HepG2 (cell line): ENCODE results near the gene TCERG1L. TPM values are rescaled to one million over a fixed set of nuclear protein-coding genes. Genes with fewer than 3 reads are reported as not detected.

Experiments used
- ATAC-seq: fragments of 200-7000 bp; cut with Tn5 transposase; 3 replicates; pipeline ENCODE4 v1.9.1; 2020; ENCODE audit warnings: mild to moderate bottlenecking, moderate library complexity
- BruUV-seq: library from RNA; stranded (reverse); fragments of 400-500 nt; replicated peaks from 2 replicates; lab custom pipeline; 2021; lab: Mats Ljungman, UMichigan
- CTCF ChIA-PET: fragments of 300-600 bp; formaldehyde crosslinking; extraction: SDS; loops from one replicate; lab custom pipeline; 2021; ENCODE audit warnings: low total read pairs, inconsistent platforms, low intra/inter-chr PET ratio; lab: Yijun Ruan, JAX
- POLR2A ChIA-PET: fragments of 350-600 bp; sonication (Branson Sonifier 250); formaldehyde crosslinking; loops from one replicate; lab custom pipeline; 2020; ENCODE audit warnings: antibody characterized with exemption, inconsistent platforms; lab: Yijun Ruan, JAX
- DNase-seq: peaks from one replicate; pipeline ENCODE4 v3.0.0-alpha.2; 2015; ENCODE audit warnings: low spot score
- FAIRE-seq: peaks from 3 replicates; lab custom pipeline; 2011; peaks lifted over from hg19 to GRCh38; lab: Jason Lieb, UNC
- H2AFZ ChIP-seq: one replicate; pipeline ENCODE4 v1.6.1; 2011; ENCODE audit warnings: low read length, inconsistent platforms
- H3K27ac ChIP-seq: fragments of 300-600 bp; 3 replicates; pipeline ENCODE4 v1.8.0; 2011; ENCODE audit warnings: mixed run types, mild to moderate bottlenecking, mixed read lengths, low read length, inconsistent platforms; ENCODE audit not compliant: insufficient read depth; ENCODE audit errors: extremely low read length
- H3K27me3 ChIP-seq, 2 experiments: fragments of 200-600 bp in 1 of 2; 2 replicates in 1 of 2; 3 replicates in 1 of 2; pipeline versions ENCODE4 v1.6.0 to v1.8.0; 2011; ENCODE audit warnings: low read length in 2 of 2, mild to moderate bottlenecking in 2 of 2, moderate library complexity in 2 of 2, inconsistent platforms in 1 of 2; ENCODE audit not compliant: insufficient read depth in 2 of 2, control insufficient read depth in 1 of 2
- H3K36me3 ChIP-seq, 2 experiments: fragments of 200-600 bp in 1 of 2; replicated peaks in 1 of 2; 2 replicates in 1 of 2; 3 replicates in 1 of 2; pipeline versions ENCODE4 v1.5.1 to v1.8.0; 2011; ENCODE audit warnings: low read length in 2 of 2, inconsistent platforms in 1 of 2; ENCODE audit not compliant: insufficient read depth in 2 of 2, control insufficient read depth in 1 of 2
- H3K4me1 ChIP-seq: 2 replicates; pipeline ENCODE4 v1.5.1; 2012; ENCODE audit warnings: low read length, inconsistent platforms; ENCODE audit not compliant: insufficient read depth
- H3K4me2 ChIP-seq: 2 replicates; pipeline ENCODE4 v1.6.0; 2011; ENCODE audit warnings: low read depth, low read length, inconsistent platforms
- H3K4me3 ChIP-seq, 3 experiments: fragments of 200-600 bp in 1 of 3; sonication (generic), shearing (Covaris generic) in 1 of 3; replicated peaks in 1 of 3; 2 replicates each; pipeline ENCODE4 v1.5.1; 2011 to 2016; ENCODE audit warnings: low read length in 3 of 3, inconsistent platforms in 2 of 3, low read depth in 2 of 3, mild to moderate bottlenecking in 2 of 3, control low read depth in 1 of 3, mixed read lengths in 1 of 3; ENCODE audit not compliant: insufficient read depth in 1 of 3
- H3K79me2 ChIP-seq: one replicate; pipeline ENCODE4 v1.6.1; 2011; ENCODE audit warnings: low read length, inconsistent platforms; ENCODE audit not compliant: insufficient read depth
- H3K9ac ChIP-seq: 2 replicates; pipeline ENCODE4 v1.6.0; 2011; ENCODE audit warnings: mild to moderate bottlenecking, low read depth, low read length, inconsistent platforms; ENCODE audit not compliant: insufficient read depth
- H3K9me3 ChIP-seq: 2 replicates; pipeline ENCODE4 v1.5.1; 2012; ENCODE audit warnings: mild to moderate bottlenecking, low read length
- H4K20me1 ChIP-seq: 2 replicates; pipeline ENCODE4 v1.6.0; 2011; ENCODE audit warnings: inconsistent platforms, mild to moderate bottlenecking, low read length, moderate library complexity; ENCODE audit not compliant: insufficient read depth
- KDM5A ChIP-seq: fragments of 200-600 bp; sonication (generic); IDR thresholded peaks from 2 replicates; pipeline ENCODE4 v1.7.0; 2018; ENCODE audit warnings: antibody characterized with exemption, mild to moderate bottlenecking, low read length, borderline replicate concordance
- KLF13 ChIP-seq: sonication (generic); formaldehyde crosslinking; IDR thresholded peaks from 2 replicates; pipeline ENCODE4 v1.4.0; 2020; ENCODE audit warnings: mild to moderate bottlenecking, missing genetic modification reagents
- MAF1 ChIP-seq: sonication (generic); formaldehyde crosslinking; IDR thresholded peaks from 2 replicates; pipeline ENCODE4 v1.5.0; 2020; ENCODE audit warnings: missing genetic modification reagents, borderline replicate concordance
- MBNL3 ChIP-seq: fragments of 250-450 bp; sonication (Bioruptor Pico); conservative IDR thresholded peaks from 2 replicates; pipeline ENCODE4 v1.8.0; 2022; ENCODE audit warnings: mild to moderate bottlenecking, inconsistent platforms
- MIER3 ChIP-seq: IDR thresholded peaks from 2 replicates; pipeline ENCODE4 v1.6.1; 2016; ENCODE audit warnings: missing compliant biosample characterization, borderline replicate concordance
- NRL ChIP-seq: sonication (generic); formaldehyde crosslinking; IDR thresholded peaks from 2 replicates; pipeline ENCODE4 v1.5.0; 2020; ENCODE audit warnings: missing genetic modification reagents, mild to moderate bottlenecking, moderate library complexity, borderline replicate concordance
- PCBP2 ChIP-seq: fragments of 200-400 bp; formaldehyde crosslinking; optimal IDR thresholded peaks from 2 replicates; pipeline ENCODE3; 2018; ENCODE audit warnings: low read length, low read depth; ENCODE audit not compliant: poor library complexity, severe bottlenecking
- RFX5 ChIP-seq: IDR thresholded peaks from 2 replicates; pipeline ENCODE4 v1.6.1; 2011; ENCODE audit warnings: low read depth, low read length, improper control_type of control experiment
- SMC3 ChIP-seq: IDR thresholded peaks from 2 replicates; pipeline ENCODE4 v1.6.1; 2011; ENCODE audit warnings: low read length, improper control_type of control experiment
- THYN1 ChIP-seq: sonication (generic); formaldehyde crosslinking; IDR thresholded peaks from 2 replicates; pipeline ENCODE4 v1.8.1; 2023; ENCODE audit warnings: low read depth, mild to moderate bottlenecking, moderate library complexity, missing genetic modification reagents, borderline replicate concordance
- ZBTB7B ChIP-seq: sonication (generic); formaldehyde crosslinking; IDR thresholded peaks from 2 replicates; pipeline ENCODE4 v1.4.0; 2020; ENCODE audit warnings: missing genetic modification reagents
- ZFYVE20 ChIP-seq: sonication (generic); formaldehyde crosslinking; IDR thresholded peaks from 2 replicates; pipeline ENCODE4 v1.8.0; 2023; ENCODE audit warnings: low read depth, mild to moderate bottlenecking, moderate library complexity, missing genetic modification reagents, borderline replicate concordance
- ZKSCAN1 ChIP-seq: fragments of 150-350 bp; IDR thresholded peaks from 2 replicates; pipeline ENCODE4 v1.6.1; 2014; ENCODE audit warnings: low read length
- ZNF207 ChIP-seq: fragments of 450-650 bp; IDR thresholded peaks from 2 replicates; pipeline ENCODE4 v1.6.1; 2016; ENCODE audit warnings: antibody characterized with exemption, borderline replicate concordance
- ZNF225 ChIP-seq: sonication (generic); formaldehyde crosslinking; IDR thresholded peaks from 2 replicates; pipeline ENCODE4 v1.4.0; 2020; ENCODE audit warnings: mild to moderate bottlenecking, missing genetic modification reagents
- ZNF350 ChIP-seq: sonication (generic); formaldehyde crosslinking; IDR thresholded peaks from 2 replicates; pipeline ENCODE4 v1.4.0; 2020; ENCODE audit warnings: mild to moderate bottlenecking, low read depth, missing genetic modification reagents, borderline replicate concordance
- ZNF605 ChIP-seq: sonication (generic); formaldehyde crosslinking; IDR thresholded peaks from 2 replicates; pipeline ENCODE4 v1.8.0; 2022; ENCODE audit warnings: mild to moderate bottlenecking, missing genetic modification reagents
- ZNF772 ChIP-seq: sonication (generic); formaldehyde crosslinking; IDR thresholded peaks from 2 replicates; pipeline ENCODE4 v1.5.0; 2020; ENCODE audit warnings: mild to moderate bottlenecking, missing genetic modification reagents
- WGBS: methylation state at CpG from one replicate; pipeline ENCODE4 v1.1.6; 2017; ENCODE audit warnings: low lambda C conversion rate; 5-methylcytosine and 5-hydroxymethylcytosine counted together
- in situ Hi-C: cut with HindIII; loops from 2 replicates; pipeline ENCODE4 v1.10.0; 2017; ENCODE audit warnings: low pct_unique_long_range_greater_than_20kb; ENCODE audit not compliant: extremely low pct_ligation_motif_present
- intact Hi-C: fragments of 100-400 bp; cut with micrococcal nuclease; formaldehyde crosslinking; loops from one replicate; pipeline ENCODE4 v1.10.0; 2022; ENCODE audit not compliant: unreplicated experiment
- polyA plus RNA-seq, 8 experiments: library from polyadenylated mRNA; depleted of rRNA in 3 of 8; stranded (reverse) in 7 of 8; unstranded in 1 of 8; fragments of >200 nt; fragmentation: Illumina TruSeq in 4 of 8; extraction: Trizol in 4 of 8; gene quantifications; 2 replicates each; pipeline versions ENCODE4 v1.2.1 to v1.2.3, GENCODE V29; 2011 to 2016; ENCODE audit warnings: low read depth in 4 of 8, missing spikeins in 1 of 8, mixed read lengths in 1 of 8; ENCODE audit not compliant: insufficient read depth in 1 of 8
- total RNA-seq, 5 experiments: library from RNA; depleted of rRNA; stranded (reverse); fragments of >200 nt; fragmentation: Illumina TruSeq; extraction: Trizol; gene quantifications; 2 replicates each; pipeline ENCODE4 v1.2.3, GENCODE V29; 2016; ENCODE audit warnings: low read depth in 1 of 5
- TF ChIP-seq, protein P1 (sequence below): sonication (generic); formaldehyde crosslinking; IDR thresholded peaks from 2 replicates; pipeline ENCODE4 v1.8.0; 2022; ENCODE audit warnings: missing genetic modification reagents, mild to moderate bottlenecking, inconsistent platforms, borderline replicate concordance
- TF ChIP-seq, protein P2 (sequence below): sonication (generic); formaldehyde crosslinking; IDR thresholded peaks from 2 replicates; pipeline ENCODE4 v1.5.1; 2020; ENCODE audit warnings: mild to moderate bottlenecking, missing genetic modification reagents, moderate library complexity

TCERG1L gene
- total and polyA plus RNA-seq, 2 of the 13 experiments (the other 11 are each of a cell fraction or from before 2014, with no cell fraction given): not detected

DNA sequence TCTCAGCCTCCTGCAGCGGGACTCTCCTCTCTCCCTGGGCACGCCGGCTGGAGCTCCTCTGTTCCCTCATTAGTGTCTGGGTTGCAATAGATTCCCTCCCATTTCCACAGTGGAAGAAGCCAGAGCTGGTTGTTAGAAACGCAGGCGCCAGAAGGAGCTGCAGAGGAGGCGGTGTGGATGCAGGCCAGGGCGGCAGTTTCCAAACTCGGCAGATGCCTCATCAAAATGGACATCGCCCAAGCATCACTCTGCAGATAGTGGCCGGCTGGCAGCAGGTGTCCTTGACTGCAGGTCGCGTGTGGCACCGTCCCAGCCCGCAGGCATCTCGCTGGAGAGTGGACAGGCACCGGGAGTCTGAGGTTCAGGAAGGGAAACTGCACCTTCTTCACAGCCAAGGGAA is 201.8 kb downstream of the TCERG1L start:
- no peaks in the 10 kb centered on the region; the same call in 1 of the 2 replicates for H3K9me3 ChIP-seq
- no peak overlapping the region for H3K27ac ChIP-seq
- ATAC-seq (no peak), DNase-seq (no peak), FAIRE-seq (no peak)
- no peak overlapping the region for H2AFZ ChIP-seq
- intact Hi-C loops (no loop called here), in situ Hi-C loops (no loop called here)
- H4K20me1 ChIP-seq: no peaks in the 10 kb centered on the region
- no peak overlapping the region for H3K9ac ChIP-seq
- TF ChIP-seq ZNF605 (no peak), THYN1 (CRISPR knock-in tag) (no peak), NRL (CRISPR knock-in tag) (no peak), MIER3 (CRISPR knock-in tag) (no peak), SMC3 (no peak), ZBTB7B (CRISPR knock-in tag) (no peak), RFX5 (no peak), ZKSCAN1 (no peak), PCBP2 (no peak), ZNF350 (CRISPR knock-in tag) (no peak), ZFYVE20 (CRISPR knock-in tag) (no peak), ZNF225 (CRISPR knock-in tag) (no peak), ZNF772 (CRISPR knock-in tag) (no peak), MAF1 (CRISPR knock-in tag) (no peak), MBNL3 (no peak), KDM5A (no peak), KLF13 (no peak), ZNF207 (no peak)
- TF ChIP-seq, protein P1, sequence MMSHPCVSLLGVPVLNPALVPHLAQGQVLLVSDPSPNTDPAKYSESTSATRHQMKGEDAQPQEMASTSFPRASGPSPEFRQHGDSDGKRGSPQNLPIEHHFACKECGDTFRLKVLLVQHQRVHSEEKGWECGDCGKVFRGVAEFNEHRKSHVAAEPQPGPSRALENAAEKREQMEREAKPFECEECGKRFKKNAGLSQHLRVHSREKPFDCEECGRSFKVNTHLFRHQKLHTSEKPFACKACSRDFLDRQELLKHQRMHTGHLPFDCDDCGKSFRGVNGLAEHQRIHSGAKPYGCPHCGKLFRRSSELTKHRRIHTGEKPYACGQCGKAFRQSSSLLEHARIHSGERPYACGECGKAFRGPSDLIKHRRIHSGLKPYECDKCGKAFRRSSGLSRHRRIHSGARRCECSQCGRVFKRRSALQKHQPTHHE (CRISPR knock-in tag): no peak
- TF ChIP-seq, protein P2, sequence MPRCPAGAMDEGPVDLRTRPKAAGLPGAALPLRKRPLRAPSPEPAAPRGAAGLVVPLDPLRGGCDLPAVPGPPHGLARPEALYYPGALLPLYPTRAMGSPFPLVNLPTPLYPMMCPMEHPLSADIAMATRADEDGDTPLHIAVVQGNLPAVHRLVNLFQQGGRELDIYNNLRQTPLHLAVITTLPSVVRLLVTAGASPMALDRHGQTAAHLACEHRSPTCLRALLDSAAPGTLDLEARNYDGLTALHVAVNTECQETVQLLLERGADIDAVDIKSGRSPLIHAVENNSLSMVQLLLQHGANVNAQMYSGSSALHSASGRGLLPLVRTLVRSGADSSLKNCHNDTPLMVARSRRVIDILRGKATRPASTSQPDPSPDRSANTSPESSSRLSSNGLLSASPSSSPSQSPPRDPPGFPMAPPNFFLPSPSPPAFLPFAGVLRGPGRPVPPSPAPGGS: no peak
- BruUV-seq: no TSS peak
- no peak overlapping the region for H3K4me3 ChIP-seq
- H3K27me3 ChIP-seq: peaks cover under 1 to 44% of the 10 kb centered on the region in 2 experiments; a peak in 4 of 5 replicates
- no peaks in the 10 kb centered on the region for H3K36me3 ChIP-seq
- 71% methylated on average over 5 of the region's 16 CpGs for WGBS
- CTCF ChIA-PET: no interaction called here
- H3K4me2 ChIP-seq: no peak overlapping the region
- H3K4me1 ChIP-seq: no peaks in the 10 kb centered on the region
- POLR2A ChIA-PET: no interaction called here
- no peaks in the 10 kb centered on the region for H3K79me2 ChIP-seq
